HL-60/S4 (cell line): Measurements from ENCODE around the gene TMEM61.
"Not testable (repeated sequence)": the region's sequence is repeated elsewhere in the genome, so short reads cannot be mapped to it uniquely, and the experiment has no call there.

ENCODE experiments used
- in situ Hi-C: fragments of 300-500 bp; cut with MboI; formaldehyde crosslinking; loops from 2 replicates; pipeline ENCODE4 v1.14.3; 2022; ENCODE audit warnings: low sequenced_read_pairs

The TMEM61 gene

DNA sequence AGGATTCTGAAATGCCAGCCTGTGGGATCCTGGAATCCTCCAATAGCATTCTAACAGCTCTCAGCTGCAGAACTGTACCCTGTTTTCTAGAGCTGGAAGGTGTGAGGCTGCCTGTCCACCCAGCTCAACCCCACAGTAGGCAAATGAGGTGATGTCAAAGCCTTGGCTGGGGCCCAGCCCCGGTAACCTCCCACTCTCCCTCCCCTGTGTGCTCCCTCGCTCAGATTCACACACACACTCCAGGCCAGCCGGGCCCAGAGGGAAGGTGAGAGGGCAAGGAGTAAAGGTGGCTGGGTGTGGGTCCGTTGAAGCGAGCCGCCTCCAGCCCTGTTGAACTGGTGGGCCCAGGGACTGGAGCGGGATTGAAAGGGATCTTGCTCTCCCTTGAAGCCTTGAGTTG lies 18.2 kb downstream of the TMEM61 start, which contains the start of gene BSND:
TSS of gene BSND (plus strand) at position 257 of the 400 bp plus-strand sequence. CDS start 254 bp downstream, outside the sequence.
- in situ Hi-C loops, result loop anchor here (5.0 kb wide), 1 partner anchor 46 kb away; no protein-coding TSS in a partner anchor

DNA sequence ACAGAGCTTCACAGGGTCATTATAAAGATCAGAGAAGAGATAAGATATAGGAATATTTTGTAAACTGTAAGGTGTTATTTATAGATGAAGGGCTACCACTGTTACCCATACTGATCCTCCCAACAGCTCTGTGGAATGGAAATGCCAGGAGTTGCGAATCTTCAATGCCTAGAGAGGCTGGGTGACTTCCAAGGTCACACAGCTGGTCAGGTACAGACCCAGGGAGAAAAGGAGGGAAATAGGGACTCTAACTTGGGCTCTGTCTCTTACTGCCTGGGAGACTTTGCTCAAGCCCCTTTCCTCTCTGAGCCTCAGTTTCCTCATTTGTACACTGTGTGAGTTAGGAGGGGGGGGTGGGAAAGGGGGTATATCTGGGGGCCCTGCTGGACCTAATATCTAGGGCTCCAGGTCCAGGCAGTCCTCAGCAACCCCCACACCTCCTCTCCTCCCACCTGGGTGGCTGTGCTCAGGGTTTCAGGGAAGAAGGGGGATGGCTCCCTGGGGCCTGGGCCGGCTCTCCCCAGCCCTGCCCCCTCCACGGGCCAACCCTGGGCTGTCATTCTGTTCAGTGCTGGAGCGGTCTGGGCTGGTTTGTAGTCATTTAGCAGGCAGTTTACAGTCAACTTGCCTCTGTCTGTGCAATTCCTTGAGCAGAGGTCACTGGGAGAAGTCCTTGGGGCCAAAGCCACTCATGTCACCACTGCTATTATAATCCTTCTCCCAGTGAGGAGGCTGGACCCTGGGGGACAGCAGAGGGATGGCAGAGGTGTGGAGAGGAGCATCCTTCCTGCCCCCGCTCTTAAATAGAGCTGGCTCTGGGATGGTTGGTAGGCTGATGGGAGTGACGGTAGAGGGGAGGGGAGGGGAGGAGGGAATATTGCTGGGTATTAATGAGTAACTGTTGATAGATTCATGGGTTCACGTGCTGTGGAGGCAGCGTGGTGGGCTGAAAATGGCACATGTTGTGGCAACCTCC lies 20.0 kb downstream of the TMEM61 start:
- in situ Hi-C loops, result no loop called here

DNA sequence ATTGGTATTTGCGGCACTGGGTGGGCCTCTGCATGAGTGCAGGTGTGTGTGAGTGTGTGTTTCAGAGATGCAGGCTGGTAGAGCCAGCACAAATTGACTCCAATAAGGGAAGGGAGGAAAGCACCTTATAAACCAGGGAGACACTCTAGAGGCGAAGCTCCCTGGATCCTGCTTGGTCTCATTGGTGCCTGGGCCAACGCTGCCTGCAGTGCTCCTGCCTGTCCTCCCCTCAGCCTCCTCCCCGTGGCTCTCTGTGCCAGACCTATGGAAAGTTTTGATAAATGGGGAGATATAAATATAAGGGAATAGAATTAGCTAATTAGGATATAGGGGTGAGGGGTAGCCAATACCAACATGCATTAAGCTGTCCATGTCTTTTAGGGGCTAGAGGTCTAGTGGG lies 20.9 kb downstream of the TMEM61 start:
- in situ Hi-C loops, result no loop called here

DNA sequence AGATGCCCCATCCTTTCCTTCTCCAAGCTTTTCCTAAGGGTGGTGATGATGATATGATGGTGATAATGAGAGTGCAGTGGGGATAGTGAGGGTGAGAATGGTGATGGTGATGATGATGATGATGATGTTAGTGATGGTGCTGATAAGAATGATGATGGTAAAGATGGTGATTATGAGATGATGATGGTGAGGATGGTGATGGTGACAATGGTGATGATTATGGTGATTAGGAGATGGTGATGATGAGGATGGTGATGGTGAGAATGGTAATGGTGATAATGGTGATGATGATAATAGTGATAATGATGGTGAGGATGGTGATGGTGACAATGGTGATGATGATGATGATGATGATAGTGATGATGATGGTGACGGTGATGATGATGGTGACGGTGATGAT lies 22.3 kb downstream of the TMEM61 start:
- in situ Hi-C loops, result no loop called here

DNA sequence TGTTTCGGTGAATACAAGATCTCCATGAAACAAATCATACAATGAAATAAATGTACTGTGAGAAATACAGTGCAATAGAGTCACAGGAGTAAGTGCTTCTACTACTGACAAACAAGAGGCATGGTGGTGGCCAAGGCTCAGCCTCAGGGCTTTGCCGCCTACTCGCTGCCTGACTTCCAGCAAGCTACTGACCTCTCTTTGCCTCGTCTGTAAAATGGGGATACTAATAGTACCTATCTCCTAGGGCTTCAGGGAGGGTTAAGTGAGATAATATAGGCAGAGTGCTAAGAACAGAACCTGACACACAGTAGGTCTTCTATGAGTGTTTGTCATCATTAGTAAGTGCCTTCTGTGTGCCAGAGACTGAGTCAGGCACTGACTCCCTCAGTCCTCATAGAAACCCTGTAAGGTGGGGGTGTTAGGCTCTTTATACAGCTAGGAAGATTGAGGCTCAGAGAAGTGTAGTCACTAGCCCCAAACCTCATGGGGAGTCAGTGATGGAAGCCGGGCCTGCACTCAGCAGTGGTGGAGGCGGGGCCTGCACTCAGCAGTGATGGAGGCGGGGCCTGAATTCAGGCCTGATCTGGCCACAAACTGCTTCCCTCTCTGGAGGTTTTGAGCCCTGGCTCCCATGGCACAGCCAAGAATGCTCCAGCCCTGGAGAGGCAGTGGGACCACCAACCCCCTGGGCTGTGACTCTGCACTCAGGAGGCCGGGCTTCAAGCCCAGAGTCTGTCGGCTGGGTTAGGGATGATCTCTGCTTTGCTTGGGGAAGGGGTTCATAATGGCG lies 25.1 kb downstream of the TMEM61 start:
- in situ Hi-C loops, result no loop called here

DNA sequence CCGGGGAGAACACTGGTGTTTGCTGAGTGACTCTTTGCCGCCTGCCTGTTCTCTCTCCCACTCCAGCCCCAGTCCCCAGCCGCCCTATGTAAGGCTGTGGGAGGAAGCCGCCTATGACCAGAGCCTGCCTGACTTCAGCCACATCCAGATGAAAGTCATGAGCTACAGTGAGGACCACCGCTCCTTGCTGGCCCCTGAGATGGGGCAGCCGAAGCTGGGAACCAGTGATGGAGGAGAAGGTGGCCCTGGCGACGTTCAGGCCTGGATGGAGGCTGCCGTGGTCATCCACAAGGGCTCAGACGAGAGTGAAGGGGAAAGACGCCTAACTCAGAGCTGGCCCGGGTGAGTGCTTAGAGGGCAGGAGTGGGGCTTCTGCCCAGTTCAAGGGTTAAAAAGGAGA lies 26.5 kb downstream of the TMEM61 start:
- in situ Hi-C loops, result no loop called here

DNA sequence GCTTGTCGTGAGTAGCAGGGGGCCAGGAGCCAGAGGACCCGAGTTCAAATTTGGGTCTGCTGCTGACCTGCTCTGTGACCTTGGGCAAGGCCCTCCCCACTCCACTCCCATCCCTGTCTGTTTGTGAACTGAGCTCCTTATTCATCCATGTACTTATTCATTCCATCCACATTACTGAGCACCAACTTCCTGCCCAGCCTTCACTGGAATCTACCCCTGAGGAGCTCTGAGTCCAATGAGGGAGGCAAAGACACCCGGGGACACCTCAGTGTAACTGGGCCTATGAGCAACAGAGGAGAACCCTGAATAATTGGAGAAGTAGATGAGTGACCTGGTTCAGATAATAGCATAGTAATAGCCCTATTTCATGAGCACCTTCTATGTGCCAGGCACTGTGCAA lies 27.2 kb downstream of the TMEM61 start:
- in situ Hi-C loops, result no loop called here

DNA sequence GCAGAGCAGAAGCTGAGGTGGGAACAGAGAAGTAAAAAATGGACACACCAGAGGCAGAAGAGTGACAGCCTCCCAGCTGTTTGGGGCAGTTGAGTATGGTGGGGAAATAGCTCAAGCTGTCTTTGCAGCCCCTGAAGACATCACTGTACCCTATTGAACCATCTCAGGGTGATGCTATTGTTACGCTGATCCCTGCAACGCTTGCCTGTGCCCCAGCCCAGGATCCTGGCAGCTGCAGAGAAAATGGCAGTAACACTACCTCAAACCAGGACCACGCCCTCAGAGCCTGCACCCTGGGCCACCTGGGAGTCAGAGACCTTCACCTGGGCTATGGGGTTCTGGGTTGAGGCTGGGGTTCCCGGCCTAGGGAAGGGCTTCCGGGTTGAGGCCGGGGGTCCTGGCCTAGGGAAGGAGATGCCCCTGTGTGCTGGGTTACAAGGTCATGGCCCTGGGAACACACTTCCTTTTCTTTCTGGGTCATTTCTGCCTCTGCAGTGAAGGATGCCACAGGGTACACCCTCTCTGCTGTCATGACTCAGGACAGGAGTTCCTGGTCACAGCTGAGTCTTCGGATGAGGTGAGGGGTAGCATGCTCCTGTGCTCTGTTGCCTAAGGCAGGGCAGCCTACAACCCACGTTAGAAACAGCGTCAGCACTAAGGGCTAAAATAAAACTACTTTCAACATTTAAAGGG lies 29.9 kb downstream of the TMEM61 start:
- in situ Hi-C loops, result no loop called here

DNA sequence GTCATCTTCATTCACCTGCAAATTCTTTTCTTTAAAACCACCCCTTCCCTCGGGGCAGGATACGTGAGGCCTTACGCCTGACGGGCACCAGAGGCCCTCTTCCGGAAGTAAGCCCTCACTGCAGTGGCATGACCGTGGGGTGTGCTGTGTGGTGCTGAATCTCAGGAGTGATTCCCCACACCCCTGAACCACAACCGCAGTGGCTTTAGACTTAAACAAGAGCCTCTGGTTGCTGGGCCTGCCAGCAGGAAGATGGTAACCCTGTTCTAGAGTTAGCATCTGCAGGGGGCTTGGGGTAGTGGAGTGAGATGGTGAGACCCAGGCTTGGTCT lies 30.4 kb downstream of the TMEM61 start:
- in situ Hi-C loops, result no loop called here

DNA sequence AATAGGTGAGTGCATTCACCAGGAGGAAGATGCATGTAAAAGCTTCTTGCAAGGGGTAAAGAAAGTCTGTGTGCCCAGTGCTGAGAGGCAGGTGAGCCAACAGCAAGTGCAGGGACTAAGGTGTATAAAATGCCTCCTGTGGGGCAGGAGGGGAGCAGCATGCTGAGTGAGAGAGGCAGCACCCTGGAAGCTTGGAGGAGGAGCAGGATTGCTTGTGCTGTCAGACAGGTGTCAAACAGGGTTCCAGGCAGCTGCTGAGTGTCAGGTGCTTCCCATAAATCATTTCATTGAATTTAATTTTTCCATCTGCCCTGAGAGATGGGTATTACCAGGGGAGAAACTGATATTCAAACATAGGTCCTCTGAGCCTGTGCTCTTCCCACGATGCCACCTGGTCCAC lies 32.2 kb downstream of the TMEM61 start:
- in situ Hi-C loops, result no loop called here

DNA sequence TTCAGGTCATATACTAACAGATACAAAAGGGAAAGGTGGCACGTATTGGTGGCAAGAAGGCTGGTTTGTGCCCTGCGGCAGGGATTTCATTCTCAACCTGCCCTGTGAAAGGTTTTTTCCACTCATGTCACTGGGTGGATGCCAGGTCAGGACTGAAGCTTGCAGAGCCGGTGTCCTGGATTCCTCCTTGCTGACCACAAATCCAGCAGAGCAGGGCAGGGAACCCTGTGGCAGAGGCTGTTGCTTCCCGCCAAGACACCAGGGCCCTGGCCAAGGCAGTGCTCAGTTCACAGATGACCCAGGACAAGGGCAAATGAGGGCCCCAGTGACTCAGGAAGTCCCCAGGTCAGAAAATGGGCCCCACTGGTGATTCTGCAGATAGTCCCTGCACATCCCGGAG lies 34.7 kb downstream of the TMEM61 start:
- in situ Hi-C loops, result no loop called here

DNA sequence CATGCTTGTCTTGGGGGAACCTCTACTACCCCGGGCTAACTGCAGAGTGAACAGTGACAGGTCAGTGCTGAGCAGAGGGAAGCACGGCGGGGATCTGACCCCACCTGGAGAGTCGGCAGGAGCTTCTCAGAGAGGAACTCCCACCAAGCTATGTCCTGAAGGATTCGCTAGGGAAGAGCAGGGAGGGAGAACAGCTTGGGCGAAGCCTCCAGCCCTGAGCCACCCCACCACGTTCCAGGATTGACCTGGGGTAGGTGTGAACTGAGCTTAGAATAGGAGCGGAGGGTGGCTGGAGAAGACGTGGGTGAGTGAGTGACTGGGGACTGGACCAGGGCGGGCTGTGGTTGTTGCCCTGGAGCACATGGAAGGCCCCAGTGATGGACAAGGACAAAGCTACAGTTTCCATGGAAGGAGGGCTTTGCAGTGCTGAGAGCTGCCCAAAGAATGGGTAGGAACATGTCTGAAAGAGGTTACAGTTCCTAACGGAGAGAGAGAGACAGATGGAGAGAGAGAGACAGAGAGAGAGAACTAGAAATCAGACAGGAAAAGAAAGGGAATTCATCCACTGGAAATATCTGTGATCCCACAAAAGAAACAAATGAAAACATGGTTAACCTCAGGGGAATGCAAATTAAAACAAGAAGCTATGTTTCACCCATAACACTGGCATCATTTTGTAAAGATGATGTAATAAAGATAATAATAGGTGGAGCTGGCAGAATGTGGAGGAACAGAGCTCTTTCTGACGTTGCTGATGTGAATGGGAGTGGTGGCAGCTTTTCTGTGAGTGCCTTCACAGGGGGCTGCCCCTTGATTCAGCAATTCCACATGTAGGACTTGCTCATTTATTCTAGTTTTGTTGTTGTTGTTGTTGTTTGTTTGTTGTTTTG lies 35.5 kb downstream of the TMEM61 start:
- in situ Hi-C loops, result no loop called here

DNA sequence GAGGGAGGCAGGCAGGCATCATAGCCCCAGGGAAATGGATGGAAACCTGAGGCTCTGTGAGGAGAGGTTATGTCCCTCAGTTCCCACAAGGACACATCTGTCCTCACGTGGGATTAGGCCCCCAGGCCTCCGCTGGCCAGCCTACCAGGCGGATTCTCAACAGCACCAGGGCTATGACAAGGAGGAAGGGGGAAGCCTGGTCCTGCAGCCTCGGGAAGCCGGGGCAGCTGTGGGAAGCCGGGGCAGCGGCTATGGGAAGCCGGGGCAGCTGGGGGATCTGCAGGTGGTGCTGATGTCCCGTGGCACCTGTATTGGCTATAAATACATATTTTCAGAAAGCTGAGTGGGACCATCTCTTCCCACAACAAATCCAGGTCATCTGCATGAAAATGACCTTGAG lies 38.0 kb downstream of the TMEM61 start:
- in situ Hi-C loops, result no loop called here

DNA sequence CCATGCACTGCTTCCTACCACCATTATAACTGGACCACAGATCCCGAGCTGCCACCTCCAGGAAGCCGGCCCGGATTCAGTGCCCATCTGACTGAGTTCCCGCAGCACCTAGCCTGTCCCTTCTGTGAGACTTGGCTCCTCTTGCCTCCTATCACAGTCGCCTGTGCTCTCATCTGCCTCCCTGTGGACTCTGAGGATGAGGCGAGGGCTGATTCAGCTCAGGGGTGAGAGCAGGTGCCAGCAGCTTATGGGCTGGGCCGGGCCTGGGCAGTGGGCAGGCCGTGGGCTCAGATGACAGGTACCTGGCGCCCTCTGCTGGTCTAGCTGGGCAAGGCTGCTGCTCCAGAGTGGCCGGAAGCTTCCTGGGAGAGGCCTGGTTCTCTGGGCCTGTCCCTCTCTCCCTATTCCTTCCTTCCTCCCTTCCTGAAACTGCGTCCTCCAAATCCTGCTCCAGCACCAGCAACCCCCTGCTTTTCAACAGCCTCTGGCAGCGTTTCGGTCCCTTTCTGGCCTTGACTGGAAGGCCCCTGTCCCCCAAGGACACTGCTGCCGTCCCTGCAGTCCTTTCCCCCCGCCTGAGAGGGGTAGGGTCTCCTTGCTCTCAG lies 41.6 kb downstream of the TMEM61 start:
- in situ Hi-C loops, result no loop called here

DNA sequence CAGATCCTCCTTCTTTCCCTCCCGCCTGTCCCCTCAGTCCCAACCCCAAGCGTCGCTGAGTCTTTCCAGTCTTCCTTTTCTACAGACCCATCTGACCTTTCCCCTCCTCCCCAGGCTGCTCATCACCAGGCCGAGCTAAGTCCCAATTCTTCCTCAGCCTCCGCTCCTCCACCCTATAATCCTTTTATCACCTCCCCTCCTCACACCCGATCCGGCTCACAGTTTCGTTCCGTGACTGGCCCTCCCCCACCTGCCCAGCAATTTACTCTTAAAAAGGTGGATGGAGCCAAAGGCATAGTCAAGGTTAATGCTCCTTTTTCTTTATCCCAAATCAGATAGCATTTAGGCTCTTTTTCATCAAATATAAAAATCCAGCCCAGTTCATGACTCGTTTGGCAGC lies 43.7 kb downstream of the TMEM61 start:
- in situ Hi-C loops, result not testable (repeated sequence)

DNA sequence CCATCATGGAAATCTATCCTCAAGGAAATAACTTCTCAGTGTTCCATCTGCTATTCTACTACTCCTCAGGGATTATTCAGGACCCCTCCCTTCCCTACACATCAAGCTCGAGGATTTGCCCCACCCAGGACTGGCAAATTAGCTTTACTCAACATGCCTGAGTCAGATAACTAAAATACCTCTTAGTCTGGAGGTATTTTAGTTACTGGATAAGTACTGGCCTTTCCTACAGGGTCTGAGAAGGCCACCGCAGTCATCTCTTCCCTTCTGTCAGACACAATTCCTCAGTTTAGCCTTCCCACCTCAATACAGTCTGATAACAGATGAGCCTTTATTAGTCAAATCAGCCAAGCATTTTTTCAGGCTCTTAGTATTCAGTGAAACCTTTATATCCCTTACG lies 46.3 kb downstream of the TMEM61 start:
- in situ Hi-C loops, result not testable (repeated sequence)

DNA sequence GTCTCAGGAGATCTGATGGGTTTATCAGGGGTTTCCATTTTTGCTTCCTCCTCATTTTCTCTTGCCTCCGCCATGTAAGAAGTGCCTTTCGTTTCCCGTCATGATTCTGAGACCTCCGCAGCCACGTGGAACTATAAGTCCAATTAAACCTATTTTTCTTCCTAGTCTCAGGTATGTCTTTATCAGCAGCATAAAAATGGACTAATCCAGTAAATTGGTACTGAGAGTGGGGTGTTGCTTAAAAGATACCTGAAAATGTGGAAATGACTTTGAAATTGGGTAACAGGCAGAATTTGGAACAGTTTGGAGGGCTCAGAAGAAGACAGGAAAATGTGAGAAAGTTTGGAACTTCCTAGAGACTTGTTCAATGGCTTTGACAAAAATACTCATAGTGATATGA lies 50.7 kb downstream of the TMEM61 start:
- in situ Hi-C loops, result not testable (repeated sequence)

DNA sequence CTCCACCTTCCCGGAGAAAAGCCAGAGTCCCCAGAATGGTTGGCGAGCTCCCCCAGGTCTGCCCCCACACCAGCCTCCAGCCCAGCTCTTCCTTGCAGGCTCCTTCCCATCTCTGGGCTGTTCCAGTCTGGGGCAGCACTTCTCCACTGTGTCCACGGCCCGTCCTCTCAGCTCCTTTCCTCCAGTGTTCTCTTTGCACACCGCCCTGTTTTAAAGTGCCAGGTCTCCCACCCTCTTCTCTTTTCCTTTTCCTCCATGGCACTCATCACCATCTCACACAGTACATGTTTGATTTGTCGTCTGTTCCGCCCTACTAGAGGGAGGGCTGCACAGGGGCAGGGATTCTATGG lies 52.8 kb downstream of the TMEM61 start:
- in situ Hi-C loops, result no loop called here

DNA sequence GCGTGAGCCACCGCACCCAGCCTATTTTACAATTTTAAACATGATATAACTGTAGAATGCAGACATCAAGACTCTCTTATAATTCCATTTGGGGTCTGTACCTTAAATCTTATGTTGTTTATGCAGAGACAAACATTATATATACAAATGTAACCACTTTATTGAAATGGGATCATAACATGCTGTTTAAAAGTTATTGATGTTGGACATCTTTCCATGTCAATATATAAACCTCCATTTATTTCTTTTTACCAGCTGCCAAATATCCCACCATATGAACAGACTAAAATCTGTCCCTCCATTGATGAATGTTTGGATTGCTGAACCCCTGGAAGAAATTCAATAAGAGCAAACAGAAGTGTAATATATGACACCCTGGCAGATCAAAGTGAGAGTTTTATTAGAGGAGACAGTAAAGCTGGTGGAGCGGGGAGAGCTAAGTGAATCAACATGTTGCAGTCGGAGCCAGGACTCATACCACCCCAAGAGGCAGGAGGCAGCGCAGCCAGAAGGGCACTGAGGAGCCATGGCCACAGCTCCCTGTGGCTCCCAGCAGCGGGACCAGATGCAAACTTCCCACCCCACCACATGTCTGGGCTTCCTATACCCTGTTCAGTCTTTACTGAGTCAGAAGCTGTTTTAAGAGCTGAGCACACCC lies 54.2 kb downstream of the TMEM61 start:
- in situ Hi-C loops, result no loop called here

DNA sequence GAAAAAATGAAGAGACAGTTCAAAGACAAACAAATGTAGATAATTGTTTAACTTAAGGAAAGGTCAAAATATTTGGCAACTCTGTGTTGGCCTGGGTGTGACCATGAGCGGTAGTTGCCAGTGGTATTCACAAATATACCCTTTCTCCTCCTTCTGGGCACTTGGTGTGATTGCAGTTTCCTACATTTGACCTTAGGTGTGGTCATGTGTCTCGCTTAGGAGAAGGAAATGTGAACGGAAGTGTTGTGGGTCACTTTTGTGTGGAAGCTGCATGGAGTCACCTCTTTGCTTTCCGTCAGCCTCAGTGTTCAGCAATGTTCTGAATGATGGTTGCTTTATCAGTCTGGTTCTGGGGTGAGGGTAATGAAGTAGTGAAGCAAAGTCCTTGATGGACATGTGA lies 55.5 kb downstream of the TMEM61 start:
- in situ Hi-C loops, result no loop called here
